ENCODE measurements around the gene SELENOS. TPM values are rescaled to one million over a fixed set of nuclear protein-coding genes. Genes with fewer than 3 reads are reported as not detected.

SELENOS gene
- total and polyA plus RNA-seq, 12 donors, result 28.4 to 192 (median 43.2) TPM

- intact Hi-C loops (cut with DNase I), result loop anchor here in 8 of 10 donors (2.0 to 10.0 kb wide), 10 partner anchors 49 to 626 kb away; partner anchors contain the start of gene LRRK1 (in 2 of the 8)
- Histone ChIP-seq H3K36me3 (peaks cover 0 to 23% (median 0%) of the 10 kb centered on the region in 9 donors), H3K4me3 (peak overlapping the region; percentile 69 to 98 (median 89)), H3K27me3 (no peaks in the 10 kb centered on the region), H3K27ac (peak overlapping the region; percentile 84 to 97 (median 92)), H3K9me3 (no peaks in the 10 kb centered on the region), H3K4me1 (peaks cover 12 to 70% (median 66%) of the 10 kb centered on the region in 9 donors)
- no peak for TF ChIP-seq CTCF (IDR thresholded peaks at IDR 0.05)
- WGBS, 2 donors, result 0% methylated on average over 79 to 132 of the region's 150 CpGs
- DNase-seq (peak in 1 of 2 donors; percentile 51), ATAC-seq (peak in 6 of 8 donors; percentile 18 to 56 (median 34))
These were observed 26.1 kb downstream of the SELENOS start for GRCh38 chr15:101250873-101251829.

- intact Hi-C loops (cut with DNase I), result loop anchor here in 8 of 10 donors (2.0 to 10.0 kb wide), 10 partner anchors 48 to 626 kb away; partner anchors contain the start of gene LRRK1 (in 2 of the 8)
- Histone ChIP-seq H3K4me3 (peak overlapping the region; percentile 69 to 98 (median 89)), H3K27ac (peak overlapping the region; percentile 42 to 96 (median 80)), H3K36me3 (peaks cover 0 to 23% (median 0%) of the 10 kb centered on the region in 9 donors), H3K4me1 (peaks cover 12 to 70% (median 67%) of the 10 kb centered on the region in 9 donors), H3K9me3 (no peaks in the 10 kb centered on the region), H3K27me3 (no peaks in the 10 kb centered on the region)
- ATAC-seq (peak in 2 of 8 donors; percentile 2 to 8), DNase-seq (no peak)
- 11 to 15% methylated on average over 6 of the region's 6 CpGs for WGBS, 2 donors
- no peak for TF ChIP-seq CTCF (IDR thresholded peaks at IDR 0.05)
These were observed 26.9 kb downstream of the SELENOS start for GRCh38 chr15:101250341-101250831.

- Histone ChIP-seq H3K36me3 (peaks cover 0 to 23% (median 0%) of the 10 kb centered on the region in 9 donors), H3K4me3 (peak overlapping the region in 2 of 10 donors; percentile 77 to 96), H3K4me1 (peaks cover 19 to 85% (median 82%) of the 10 kb centered on the region in 9 donors), H3K9me3 (no peaks in the 10 kb centered on the region), H3K27ac (peak overlapping the region in 1 of 10 donors; percentile 80), H3K27me3 (no peaks in the 10 kb centered on the region)
- intact Hi-C loops (cut with DNase I), result loop anchor here in 4 of 10 donors (5.0 to 10.0 kb wide), 3 partner anchors 53 to 63 kb away; no protein-coding TSS in a partner anchor
- DNase-seq (no peak), ATAC-seq (no peak)
- no peak for TF ChIP-seq CTCF (IDR thresholded peaks at IDR 0.05)
- WGBS, 2 donors, result 70 to 73% methylated on average over 3 of the region's 3 CpGs
These were observed 29.0 kb downstream of the SELENOS start for GRCh38 chr15:101248274-101248673.
